CD14-positive monocyte (primary cell): ENCODE measurements around the gene INHBA. TPM values are rescaled to one million over a fixed set of nuclear protein-coding genes. Genes with fewer than 3 reads are reported as not detected.

ENCODE experiments used
- DNase-seq, 3 donors: peaks; one replicate each; pipeline ENCODE4 v3.0.0-alpha.2; 2011 to 2022
- H2AFZ ChIP-seq: 2 replicates; pipeline ENCODE4 v1.6.0; 2012; ENCODE audit warnings: mild to moderate bottlenecking, low read depth, low read length, inconsistent platforms; ENCODE audit not compliant: insufficient read depth, poor library complexity, severe bottlenecking
- H3K27ac ChIP-seq, 2 donors: 1 replicate in 1 of 2; 2 replicates in 1 of 2; pipeline ENCODE4 v1.5.1; 2012 to 2013; ENCODE audit warnings: low read length in 2 of 2, control low read depth in 1 of 2, inconsistent platforms in 1 of 2, low read depth in 1 of 2, mild to moderate bottlenecking in 1 of 2
- H3K27me3 ChIP-seq, 2 donors: one replicate each; pipeline versions ENCODE4 v1.6.0 to v1.6.1; 2011 to 2013; ENCODE audit warnings: low read length in 2 of 2; ENCODE audit not compliant: control insufficient read depth in 2 of 2, insufficient read depth in 2 of 2
- H3K36me3 ChIP-seq, 2 donors: replicated peaks in 1 of 2; 1 replicate in 1 of 2; 2 replicates in 1 of 2; pipeline versions ENCODE4 v1.5.1 to v1.6.1; 2012 to 2013; ENCODE audit warnings: low read length in 2 of 2, control low read depth in 1 of 2, inconsistent platforms in 1 of 2, mild to moderate bottlenecking in 1 of 2; ENCODE audit not compliant: insufficient read depth in 2 of 2, control insufficient read depth in 1 of 2
- H3K4me1 ChIP-seq, 2 donors: 1 replicate in 1 of 2; 2 replicates in 1 of 2; pipeline versions ENCODE4 v1.5.1 to v1.6.1; 2012 to 2013; ENCODE audit warnings: low read length in 2 of 2, control low read depth in 1 of 2, inconsistent platforms in 1 of 2, mild to moderate bottlenecking in 1 of 2, moderate library complexity in 1 of 2; ENCODE audit not compliant: insufficient read depth in 2 of 2, control insufficient read depth in 1 of 2
- H3K4me2 ChIP-seq: replicated peaks from 2 replicates; pipeline ENCODE3; 2012; ENCODE audit warnings: low read length, moderate library complexity, mild to moderate bottlenecking; ENCODE audit not compliant: poor library complexity, severe bottlenecking; ENCODE audit errors: extremely low read depth
- H3K4me3 ChIP-seq, 3 experiments: fragments of 200-600 bp in 1 of 3; sonication (generic) in 1 of 3; replicated peaks in 1 of 3; 1 replicate in 2 of 3; 2 replicates in 1 of 3; pipeline ENCODE4 v1.5.1; 2011 to 2013; ENCODE audit warnings: low read length in 3 of 3, mild to moderate bottlenecking in 3 of 3, control low read depth in 2 of 3, low read depth in 2 of 3, inconsistent platforms in 1 of 3, moderate library complexity in 1 of 3
- H3K79me2 ChIP-seq: 2 replicates; pipeline ENCODE4 v1.6.0; 2012; ENCODE audit warnings: mild to moderate bottlenecking, control low read depth, inconsistent platforms, low read length, moderate library complexity; ENCODE audit not compliant: insufficient read depth
- H3K9ac ChIP-seq: 2 replicates; pipeline ENCODE4 v1.6.0; 2017; ENCODE audit warnings: low read length, mild to moderate bottlenecking; ENCODE audit not compliant: insufficient read depth, poor library complexity, severe bottlenecking
- H3K9me3 ChIP-seq, 2 donors: replicated peaks in 1 of 2; 1 replicate in 1 of 2; 2 replicates in 1 of 2; pipeline versions ENCODE4 v1.5.1 to v1.6.1; 2012 to 2013; ENCODE audit warnings: low read length in 2 of 2, control low read depth in 1 of 2; ENCODE audit not compliant: control insufficient read depth in 1 of 2, insufficient read depth in 1 of 2
- H4K20me1 ChIP-seq: 2 replicates; pipeline ENCODE4 v1.6.0; 2012; ENCODE audit warnings: mild to moderate bottlenecking, low read length, control low read depth, moderate library complexity; ENCODE audit not compliant: insufficient read depth
- H3K27ac Mint-ChIP-seq, 7 donors: one replicate each; pipeline ENCODE4 v1.8.0; 2020; ENCODE audit warnings: mild to moderate bottlenecking in 7 of 7, mixed read lengths in 7 of 7, moderate library complexity in 6 of 7, inconsistent platforms in 2 of 7
- H3K27me3 Mint-ChIP-seq, 3 donors: one replicate each; pipeline ENCODE4 v1.8.0; 2021 to 2022; ENCODE audit warnings: low read depth in 3 of 3, mild to moderate bottlenecking in 3 of 3, mixed read lengths in 3 of 3, moderate library complexity in 3 of 3, inconsistent platforms in 1 of 3
- H3K36me3 Mint-ChIP-seq, 2 donors: one replicate each; pipeline ENCODE4 v1.8.0; 2020; ENCODE audit warnings: mixed read lengths in 2 of 2, inconsistent platforms in 1 of 2, mild to moderate bottlenecking in 1 of 2
- H3K4me1 Mint-ChIP-seq: one replicate; pipeline ENCODE4 v1.8.0; 2020; ENCODE audit warnings: mild to moderate bottlenecking, mixed read lengths
- H3K4me3 Mint-ChIP-seq, 2 donors: one replicate each; pipeline ENCODE4 v1.8.0; 2020; ENCODE audit warnings: mild to moderate bottlenecking in 2 of 2, mixed read lengths in 2 of 2, moderate library complexity in 1 of 2
- H3K9me3 Mint-ChIP-seq, 7 donors: one replicate each; pipeline ENCODE4 v1.8.0; 2020 to 2022; ENCODE audit warnings: mixed read lengths in 7 of 7, mild to moderate bottlenecking in 6 of 7, moderate library complexity in 6 of 7, inconsistent platforms in 2 of 7
- CTCF ChIP-seq: fragments of 200-600 bp; IDR thresholded peaks from one replicate; pipeline ENCODE4 v1.8.0; 2022; ENCODE audit warnings: antibody characterized with exemption, mild to moderate bottlenecking
- WGBS: methylation state at CpG from one replicate; pipeline ENCODE4 v1.1.5; 2013; ENCODE audit warnings: missing lambda C conversion rate; ENCODE audit not compliant: insufficient coverage; 5-methylcytosine and 5-hydroxymethylcytosine counted together
- intact Hi-C, 2 donors: fragments of 100-400 bp; cut with micrococcal nuclease; formaldehyde crosslinking; loops; one replicate each; pipeline versions ENCODE4 v1.15.0 to v1.15.1; 2023
- polyA plus RNA-seq, 3 donors: library from polyadenylated mRNA; depleted of rRNA in 1 of 3; unstranded in 2 of 3; stranded (reverse) in 1 of 3; fragments of 300-500 nt in 2 of 3; fragments of >200 nt in 1 of 3; fragmentation: Illumina TruSeq in 2 of 3; gene quantifications; 1 replicate in 2 of 3; 2 replicates in 1 of 3; pipeline ENCODE4 v1.2.3, GENCODE V29; 2012 to 2021

Gene INHBA
- polyA plus RNA-seq, 3 donors: 0.08 to 0.24 (median 0.09) TPM

- peaks cover 0 to 6% (median 0%) of the 10 kb centered on the region in 7 donors for H3K9me3 Mint-ChIP-seq
- Histone ChIP-seq H3K9me3 (no peaks in the 10 kb centered on the region), H3K4me1 (no peaks in the 10 kb centered on the region), H3K27me3 (no peaks in the 10 kb centered on the region), H3K4me2 (no peak overlapping the region), H2AFZ (no peak overlapping the region), H3K4me3 (no peak overlapping the region), H3K79me2 (no peaks in the 10 kb centered on the region), H3K36me3 (no peaks in the 10 kb centered on the region), H3K27ac (no peak overlapping the region), H4K20me1 (no peaks in the 10 kb centered on the region), H3K9ac (no peak overlapping the region)
- no peak overlapping the region for H3K27ac Mint-ChIP-seq
- no peak for DNase-seq
- H3K27me3 Mint-ChIP-seq: peaks cover 0 to 2% (median 1%) of the 10 kb centered on the region in 3 donors
- TF ChIP-seq CTCF: no peak
- WGBS: 100% methylated on average over 5 of the region's 6 CpGs
- H3K4me3 Mint-ChIP-seq: no peak overlapping the region
- intact Hi-C loops: no loop called here
- peaks cover 12% of the 10 kb centered on the region for H3K4me1 Mint-ChIP-seq
- H3K36me3 Mint-ChIP-seq: no peaks in the 10 kb centered on the region
These were observed 22.1 kb upstream of the INHBA start for GRCh38 chr7:41725013-41725412.

- H3K36me3 Mint-ChIP-seq: no peaks in the 10 kb centered on the region
- intact Hi-C loops: no loop called here
- H3K9me3 Mint-ChIP-seq: peaks cover 0 to 6% (median 0%) of the 10 kb centered on the region in 7 donors
- peaks cover 0 to 2% (median 1%) of the 10 kb centered on the region in 3 donors for H3K27me3 Mint-ChIP-seq
- no peak overlapping the region for H3K27ac Mint-ChIP-seq
- WGBS: no CpG with 5 or more reads among the region's 1 CpG
- Histone ChIP-seq H4K20me1 (no peaks in the 10 kb centered on the region), H2AFZ (no peak overlapping the region), H3K27ac (no peak overlapping the region), H3K79me2 (no peaks in the 10 kb centered on the region), H3K4me2 (no peak overlapping the region), H3K9ac (no peak overlapping the region), H3K4me1 (no peaks in the 10 kb centered on the region), H3K4me3 (no peak overlapping the region), H3K9me3 (no peaks in the 10 kb centered on the region), H3K36me3 (no peaks in the 10 kb centered on the region), H3K27me3 (no peaks in the 10 kb centered on the region)
- H3K4me1 Mint-ChIP-seq: peaks cover 5% of the 10 kb centered on the region
- no peak for DNase-seq
- H3K4me3 Mint-ChIP-seq: no peak overlapping the region
- TF ChIP-seq CTCF: no peak
These were observed 18.0 kb upstream of the INHBA start for GRCh38 chr7:41720886-41721285.
